H1 (cell line): Measurements from ENCODE around the gene FUT6. TPM values are rescaled to one million over a fixed set of nuclear protein-coding genes. Genes with fewer than 3 reads are reported as not detected.

ENCODE experiments used
- ASH2L ChIP-seq: fragments of 200-600, 300-600 bp; sonication (generic); IDR thresholded peaks from one replicate; pipeline ENCODE4 v1.7.1; 2017; ENCODE audit warnings: low read length
- ATF3 ChIP-seq: IDR thresholded peaks from 2 replicates; pipeline ENCODE4 v1.6.1; 2011; ENCODE audit warnings: low read depth, mild to moderate bottlenecking, low read length; ENCODE audit not compliant: insufficient read depth
- BACH1 ChIP-seq: IDR thresholded peaks from 2 replicates; pipeline ENCODE4 v1.6.1; 2012; ENCODE audit warnings: low read length, improper control_type of control experiment
- BCL11A ChIP-seq, 2 experiments: IDR thresholded peaks; one replicate each; pipeline ENCODE4 v1.6.1; 2011; ENCODE audit warnings: low read depth in 2 of 2, low read length in 2 of 2, mild to moderate bottlenecking in 2 of 2
- BRCA1 ChIP-seq: IDR thresholded peaks from 2 replicates; pipeline ENCODE4 v1.6.1; 2012; ENCODE audit warnings: low read depth, low read length, improper control_type of control experiment
- CEBPB ChIP-seq: IDR thresholded peaks from 2 replicates; pipeline ENCODE4 v1.6.1; 2012; ENCODE audit warnings: low read depth, low read length
- CHD1 ChIP-seq: IDR thresholded peaks from 2 replicates; pipeline ENCODE4 v1.6.1; 2012; ENCODE audit warnings: low read depth, low read length, improper control_type of control experiment
- CHD2 ChIP-seq: IDR thresholded peaks from 2 replicates; pipeline ENCODE4 v1.6.1; 2012; ENCODE audit warnings: low read length, improper control_type of control experiment
- CREB1 ChIP-seq: IDR thresholded peaks from 2 replicates; pipeline ENCODE4 v1.6.1; 2012; ENCODE audit warnings: inconsistent platforms
- E2F6 ChIP-seq: IDR thresholded peaks from 2 replicates; pipeline ENCODE4 v1.6.1; 2012; ENCODE audit warnings: inconsistent platforms
- GTF2F1 ChIP-seq: IDR thresholded peaks from 2 replicates; pipeline ENCODE4 v1.6.1; 2012; ENCODE audit warnings: low read depth, low read length, improper control_type of control experiment, borderline replicate concordance
- JUN ChIP-seq: IDR thresholded peaks from 2 replicates; pipeline ENCODE4 v1.6.1; 2011; ENCODE audit warnings: low read depth, mild to moderate bottlenecking, improper control_type of control experiment, low read length
- KDM1A ChIP-seq: fragments of 200-600, 300-600 bp; sonication (generic); IDR thresholded peaks from 2 replicates; pipeline ENCODE4 v1.7.1; 2016; ENCODE audit warnings: mild to moderate bottlenecking, low read length, borderline replicate concordance
- KDM4A ChIP-seq: IDR thresholded peaks from one replicate; pipeline ENCODE4 v1.7.1; 2012; ENCODE audit warnings: low read depth, mild to moderate bottlenecking, moderate library complexity, low read length, inconsistent platforms; ENCODE audit not compliant: severe bottlenecking
- MAX ChIP-seq: IDR thresholded peaks from 2 replicates; pipeline ENCODE4 v1.6.1; 2012; ENCODE audit warnings: inconsistent platforms
- NRF1 ChIP-seq: IDR thresholded peaks from 2 replicates; pipeline ENCODE4 v1.6.1; 2011; ENCODE audit warnings: mild to moderate bottlenecking, low read depth, low read length, improper control_type of control experiment
- POLR2A ChIP-seq, 2 experiments: IDR thresholded peaks; 1 replicate in 1 of 2; 2 replicates in 1 of 2; pipeline ENCODE4 v1.6.1; 2011; ENCODE audit warnings: low read depth in 2 of 2, low read length in 2 of 2, mild to moderate bottlenecking in 2 of 2; ENCODE audit errors: control extremely low read depth in 1 of 2
- RXRA ChIP-seq: IDR thresholded peaks from 2 replicates; pipeline ENCODE4 v1.6.1; 2011; ENCODE audit warnings: low read depth, mild to moderate bottlenecking, low read length, moderate library complexity; ENCODE audit not compliant: insufficient read depth
- SP4 ChIP-seq: IDR thresholded peaks from 2 replicates; pipeline ENCODE4 v1.6.1; 2012; ENCODE audit warnings: low read length, inconsistent platforms
- SRF ChIP-seq: IDR thresholded peaks from 2 replicates; pipeline ENCODE4 v1.6.1; 2011; ENCODE audit warnings: mild to moderate bottlenecking, low read depth, low read length, moderate library complexity
- TBP ChIP-seq: IDR thresholded peaks from 2 replicates; pipeline ENCODE4 v1.6.1; 2011; ENCODE audit warnings: low read depth, low read length, improper control_type of control experiment
- YY1 ChIP-seq: IDR thresholded peaks from 2 replicates; pipeline ENCODE4 v1.6.1; 2011; ENCODE audit warnings: low read depth, mild to moderate bottlenecking, low read length
- ZNF274 ChIP-seq: IDR thresholded peaks from 2 replicates; pipeline ENCODE4 v1.7.0; 2012; ENCODE audit warnings: low read length, borderline replicate concordance; ENCODE audit errors: extremely low read depth
- polyA plus RNA-seq, 7 experiments: library from polyadenylated mRNA; depleted of rRNA in 3 of 7; stranded (reverse) in 5 of 7; unstranded in 2 of 7; fragments of >200 nt in 5 of 7; fragments of 200-250 nt in 2 of 7; gene quantifications; 1 replicate in 5 of 7; 2 replicates in 1 of 7; 4 replicates in 1 of 7; pipeline versions ENCODE4 v1.2.1 to v1.2.3, GENCODE V29; 2011 to 2013; ENCODE audit warnings: missing spikeins in 2 of 7, mixed read lengths in 2 of 7
- total RNA-seq: library from RNA; stranded (reverse); fragmentation: NEBNext Ultra II Directional; extraction: Animal tissue kit (Norgen Biotek cat#: 25700); gene quantifications from 2 replicates; pipeline ENCODE4 v1.2.1, GENCODE V29; 2021

The FUT6 gene
- total and polyA plus RNA-seq, 2 of the 8 experiments (the other 6 are each of a cell fraction or from before 2014, with no cell fraction given) = not detected

- TF ChIP-seq BRCA1 = peak; percentile 90
- TF ChIP-seq CREB1 = peak; percentile 83
- peak; percentile 65 for TF ChIP-seq NRF1
- no peak for TF ChIP-seq ZNF274
- peak; percentile 92 for TF ChIP-seq TBP
- TF ChIP-seq YY1 = peak; percentile 73; the same call in 1 of the 2 replicates
- TF ChIP-seq E2F6 = peak; percentile 91
- peak; percentile 98 for TF ChIP-seq CHD2
- TF ChIP-seq RXRA = no peak
- TF ChIP-seq JUN = peak; percentile 21; the same call in 1 of the 2 replicates
- peak; percentile 22; the same call in 1 of the 2 replicates for TF ChIP-seq BACH1
- TF ChIP-seq KDM4A = peak; percentile 83
- peak; percentile 85 for TF ChIP-seq ASH2L
- TF ChIP-seq SP4 = peak; percentile 79; the same call in 1 of the 2 replicates
- TF ChIP-seq KDM1A = no peak
- no peak for TF ChIP-seq ATF3
- TF ChIP-seq GTF2F1 = no peak
- no peak for TF ChIP-seq BCL11A (IDR thresholded peaks at IDR 0.05; ENCODE audit: low read depth in 2 of 2, low read length in 2 of 2)
- TF ChIP-seq CHD1 = no peak
- peak; percentile 53; the same call in 1 of the 2 replicates for TF ChIP-seq MAX
- TF ChIP-seq POLR2A (IDR thresholded peaks at IDR 0.05; ENCODE audit: control extremely low read depth in 1 of 2, low read depth in 2 of 2, low read length in 2 of 2) = peak in 1 of 2 experiments; percentile 97; a peak in 2 of 3 replicates
- no peak for TF ChIP-seq SRF
- TF ChIP-seq CEBPB = peak; percentile 25; the same call in 1 of the 2 replicates
Measured at GRCh38 chr19:5827891-5828660, 11.4 kb downstream of the FUT6 start (continued).
